Measurements from ENCODE around the gene GLDN.

The GLDN gene

GRCh38 chr15:51448622-51449399 is 107.4 kb downstream of the GLDN start:
- no peak for DNase-seq

GRCh38 chr15:51450001-51450400 is 108.5 kb downstream of the GLDN start:
- no peak for DNase-seq

Data from SHP77 treated with DMSO at 0.1 percent for 48 hours (cell line).